Liver (tissue), 9 donors: ENCODE data around the gene CCNY. TPM values are rescaled to one million over a fixed set of nuclear protein-coding genes. Genes with fewer than 3 reads are reported as not detected.

Source experiments
- DNase-seq: peaks from one replicate; pipeline ENCODE4 v3.0.0-alpha.2; 2017; ENCODE audit warnings: low spot score
- H3K27ac ChIP-seq, 2 donors: one replicate each; pipeline ENCODE4 v1.7.0; 2013; ENCODE audit warnings: inconsistent platforms in 2 of 2, low read length in 2 of 2, control low read depth in 1 of 2, low read depth in 1 of 2, mild to moderate bottlenecking in 1 of 2
- H3K27me3 ChIP-seq, 4 donors: one replicate each; pipeline versions ENCODE4 v1.6.1 to v1.7.0; 2013; ENCODE audit warnings: low read length in 3 of 4, inconsistent platforms in 1 of 4, mild to moderate bottlenecking in 1 of 4, moderate library complexity in 1 of 4; ENCODE audit not compliant: control insufficient read depth in 4 of 4, insufficient read depth in 4 of 4
- H3K36me3 ChIP-seq, 4 donors: one replicate each; pipeline versions ENCODE4 v1.6.1 to v1.7.0; 2013; ENCODE audit warnings: low read length in 3 of 4, mild to moderate bottlenecking in 3 of 4, low read depth in 1 of 4, moderate library complexity in 1 of 4; ENCODE audit not compliant: control insufficient read depth in 4 of 4, insufficient read depth in 3 of 4
- H3K4me1 ChIP-seq, 4 donors: one replicate each; pipeline versions ENCODE4 v1.6.1 to v1.7.0; 2013; ENCODE audit warnings: low read length in 3 of 4, mild to moderate bottlenecking in 3 of 4, moderate library complexity in 1 of 4; ENCODE audit not compliant: control insufficient read depth in 4 of 4, insufficient read depth in 4 of 4
- H3K4me3 ChIP-seq, 3 donors: one replicate each; pipeline versions ENCODE4 v1.6.1 to v1.7.0; 2013; ENCODE audit warnings: low read length in 3 of 3, control low read depth in 1 of 3, low read depth in 1 of 3, mild to moderate bottlenecking in 1 of 3
- H3K9ac ChIP-seq, 2 donors: one replicate each; pipeline ENCODE4 v1.7.0; 2013; ENCODE audit warnings: low read length in 2 of 2, mild to moderate bottlenecking in 2 of 2, moderate library complexity in 2 of 2, control low read depth in 1 of 2, low read depth in 1 of 2
- H3K9me3 ChIP-seq, 4 donors: one replicate each; pipeline versions ENCODE4 v1.6.1 to v1.7.0; 2013; ENCODE audit warnings: low read length in 3 of 4; ENCODE audit not compliant: control insufficient read depth in 4 of 4
- CTCF ChIP-seq: fragments of 150-350 bp; IDR thresholded peaks from 2 replicates; pipeline ENCODE4 v1.5.1; 2017; ENCODE audit warnings: improper control_type of control experiment, low read depth, low read length; ENCODE audit not compliant: missing input control
- EGR1 ChIP-seq, 2 donors: IDR thresholded peaks; 2 replicates each; pipeline ENCODE4 v1.6.1; 2016 to 2018; ENCODE audit warnings: antibody characterized with exemption in 2 of 2, low read depth in 2 of 2
- FOXA2 ChIP-seq: IDR thresholded peaks from 2 replicates; pipeline ENCODE4 v1.6.1; 2016; ENCODE audit warnings: antibody characterized with exemption
- GABPA ChIP-seq, 2 donors: IDR thresholded peaks in 1 of 2; conservative IDR thresholded peaks in 1 of 2; 2 replicates each; pipeline ENCODE4 v1.6.1; 2016; ENCODE audit warnings: antibody characterized with exemption in 2 of 2, mild to moderate bottlenecking in 1 of 2, moderate library complexity in 1 of 2
- HNF4A ChIP-seq, 2 donors: conservative IDR thresholded peaks; 2 replicates each; pipeline ENCODE4 v1.6.1; 2016; ENCODE audit warnings: antibody characterized with exemption in 2 of 2, mild to moderate bottlenecking in 2 of 2
- HNF4G ChIP-seq: IDR thresholded peaks from 2 replicates; pipeline ENCODE4 v1.6.1; 2016; ENCODE audit warnings: antibody characterized with exemption
- JUND ChIP-seq, 2 donors: IDR thresholded peaks; 2 replicates each; pipeline ENCODE4 v1.6.1; 2016; ENCODE audit warnings: antibody characterized with exemption in 2 of 2
- MAX ChIP-seq: IDR thresholded peaks from 2 replicates; pipeline ENCODE4 v1.6.1; 2016; ENCODE audit warnings: antibody characterized with exemption
- NR2F2 ChIP-seq: IDR thresholded peaks from 2 replicates; pipeline ENCODE4 v1.6.1; 2016; ENCODE audit warnings: antibody characterized with exemption
- RXRA ChIP-seq, 2 donors: IDR thresholded peaks; 2 replicates each; pipeline ENCODE4 v1.6.1; 2017 to 2018; ENCODE audit warnings: antibody characterized with exemption in 2 of 2, mild to moderate bottlenecking in 1 of 2
- TAF1 ChIP-seq: conservative IDR thresholded peaks from 2 replicates; pipeline ENCODE4 v1.6.1; 2016; ENCODE audit warnings: antibody characterized with exemption, mild to moderate bottlenecking
- YY1 ChIP-seq: IDR thresholded peaks from 2 replicates; pipeline ENCODE4 v1.6.1; 2016; ENCODE audit warnings: antibody characterized with exemption, mild to moderate bottlenecking
- WGBS: extraction: QIAGEN DNeasy Blood & Tissue Kit; methylation state at CpG from one replicate; pipeline ENCODE4 v1.1.7; 2013; 5-methylcytosine and 5-hydroxymethylcytosine counted together
- polyA plus RNA-seq, 2 donors: library from polyadenylated mRNA; stranded (reverse) in 1 of 2; unstranded in 1 of 2; fragments of 200-250 nt in 1 of 2; fragments of >200 nt in 1 of 2; fragmentation: Nextera tagmentation in 1 of 2; extraction: Ambion mirVana in 1 of 2; gene quantifications; one replicate each; pipeline versions ENCODE4 v1.2.1 to v1.2.3, GENCODE V29; 2013 to 2015
- total RNA-seq, 2 donors: library from RNA; depleted of rRNA; stranded (reverse); fragments of >200 nt; gene quantifications; one replicate each; pipeline ENCODE4 v1.2.3, GENCODE V29; 2014
- TF ChIP-seq, protein P1 (sequence below): IDR thresholded peaks from 2 replicates; pipeline ENCODE4 v1.6.1; 2016; ENCODE audit warnings: antibody characterized with exemption
- TF ChIP-seq, protein P2 (sequence below): IDR thresholded peaks from 2 replicates; pipeline ENCODE4 v1.6.1; 2016; ENCODE audit warnings: antibody characterized with exemption, mild to moderate bottlenecking
- TF ChIP-seq, protein P3 (sequence below): IDR thresholded peaks from 2 replicates; pipeline ENCODE4 v1.6.1; 2016; ENCODE audit warnings: antibody characterized with exemption
- donor health status: healthy.
- donor health status: healthy.
- donor health status: healthy.
- donor health status: healthy.
- donor health status: healthy.

CCNY gene
- total and polyA plus RNA-seq, 4 donors, result 17.6 to 38.4 (median 21.8) TPM

DNA sequence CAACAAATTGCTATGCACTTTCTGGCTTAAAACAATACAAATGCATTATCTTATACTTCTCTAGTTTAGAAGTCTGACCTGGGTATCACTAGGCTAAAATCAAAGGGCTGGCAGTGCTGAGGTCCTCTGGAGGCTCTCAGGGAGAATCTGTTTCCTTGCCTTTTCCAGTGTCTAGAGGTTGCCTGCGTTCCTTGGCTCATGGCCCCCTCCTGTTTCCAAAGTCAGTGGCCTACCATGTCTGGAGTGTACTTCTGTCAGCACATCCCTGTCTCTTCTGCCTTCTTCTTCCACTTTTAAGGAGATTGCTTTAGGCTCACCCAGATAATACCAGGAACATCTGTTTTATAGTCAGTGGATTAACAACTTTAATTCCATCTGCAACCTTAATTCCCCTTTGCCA is 52.4 kb downstream of the CCNY start:
- Histone ChIP-seq H3K4me1 (peaks cover 0 to 7% (median 2%) of the 10 kb centered on the region in 4 donors), H3K9me3 (peaks cover 0 to 8% (median under 1%) of the 10 kb centered on the region in 4 donors), H3K9ac (no peak overlapping the region), H3K4me3 (no peak overlapping the region), H3K27me3 (no peaks in the 10 kb centered on the region), H3K36me3 (no peaks in the 10 kb centered on the region), H3K27ac (no peak overlapping the region)
- no peak for TF ChIP-seq RXRA (IDR thresholded peaks at IDR 0.05)
- no peak for TF ChIP-seq TAF1
- TF ChIP-seq, protein P1, sequence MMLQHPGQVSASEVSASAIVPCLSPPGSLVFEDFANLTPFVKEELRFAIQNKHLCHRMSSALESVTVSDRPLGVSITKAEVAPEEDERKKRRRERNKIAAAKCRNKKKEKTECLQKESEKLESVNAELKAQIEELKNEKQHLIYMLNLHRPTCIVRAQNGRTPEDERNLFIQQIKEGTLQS, result no peak
- TF ChIP-seq FOXA2, result no peak
- no peak for TF ChIP-seq GABPA (IDR thresholded peaks at IDR 0.05 in 1 of 2, conservative IDR thresholded peaks at IDR 0.05 in 1 of 2)
- no peak for DNase-seq
- WGBS, result 100% methylated on average over 1 of the region's 1 CpG

GRCh38 chr10:35390161-35390840 is 54.0 kb downstream of the CCNY start:
- 68% methylated on average over 2 of the region's 2 CpGs for WGBS
- Histone ChIP-seq H3K27me3 (no peaks in the 10 kb centered on the region), H3K4me1 (peaks cover 0 to 13% (median 6%) of the 10 kb centered on the region in 4 donors), H3K36me3 (no peaks in the 10 kb centered on the region), H3K27ac (no peak overlapping the region), H3K9me3 (peaks cover 0 to 8% (median under 1%) of the 10 kb centered on the region in 4 donors), H3K4me3 (no peak overlapping the region), H3K9ac (no peak overlapping the region)
- TF ChIP-seq FOXA2 (no peak), EGR1 (IDR thresholded peaks at IDR 0.05; ENCODE audit: low read depth in 2 of 2) (no peak), MAX (no peak), RXRA (IDR thresholded peaks at IDR 0.05) (no peak), TAF1 (no peak), HNF4G (no peak)
- TF ChIP-seq, protein P2, sequence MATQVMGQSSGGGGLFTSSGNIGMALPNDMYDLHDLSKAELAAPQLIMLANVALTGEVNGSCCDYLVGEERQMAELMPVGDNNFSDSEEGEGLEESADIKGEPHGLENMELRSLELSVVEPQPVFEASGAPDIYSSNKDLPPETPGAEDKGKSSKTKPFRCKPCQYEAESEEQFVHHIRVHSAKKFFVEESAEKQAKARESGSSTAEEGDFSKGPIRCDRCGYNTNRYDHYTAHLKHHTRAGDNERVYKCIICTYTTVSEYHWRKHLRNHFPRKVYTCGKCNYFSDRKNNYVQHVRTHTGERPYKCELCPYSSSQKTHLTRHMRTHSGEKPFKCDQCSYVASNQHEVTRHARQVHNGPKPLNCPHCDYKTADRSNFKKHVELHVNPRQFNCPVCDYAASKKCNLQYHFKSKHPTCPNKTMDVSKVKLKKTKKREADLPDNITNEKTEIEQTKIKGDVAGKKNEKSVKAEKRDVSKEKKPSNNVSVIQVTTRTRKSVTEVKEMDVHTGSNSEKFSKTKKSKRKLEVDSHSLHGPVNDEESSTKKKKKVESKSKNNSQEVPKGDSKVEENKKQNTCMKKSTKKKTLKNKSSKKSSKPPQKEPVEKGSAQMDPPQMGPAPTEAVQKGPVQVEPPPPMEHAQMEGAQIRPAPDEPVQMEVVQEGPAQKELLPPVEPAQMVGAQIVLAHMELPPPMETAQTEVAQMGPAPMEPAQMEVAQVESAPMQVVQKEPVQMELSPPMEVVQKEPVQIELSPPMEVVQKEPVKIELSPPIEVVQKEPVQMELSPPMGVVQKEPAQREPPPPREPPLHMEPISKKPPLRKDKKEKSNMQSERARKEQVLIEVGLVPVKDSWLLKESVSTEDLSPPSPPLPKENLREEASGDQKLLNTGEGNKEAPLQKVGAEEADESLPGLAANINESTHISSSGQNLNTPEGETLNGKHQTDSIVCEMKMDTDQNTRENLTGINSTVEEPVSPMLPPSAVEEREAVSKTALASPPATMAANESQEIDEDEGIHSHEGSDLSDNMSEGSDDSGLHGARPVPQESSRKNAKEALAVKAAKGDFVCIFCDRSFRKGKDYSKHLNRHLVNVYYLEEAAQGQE, result no peak
- DNase-seq, result no peak

DNA sequence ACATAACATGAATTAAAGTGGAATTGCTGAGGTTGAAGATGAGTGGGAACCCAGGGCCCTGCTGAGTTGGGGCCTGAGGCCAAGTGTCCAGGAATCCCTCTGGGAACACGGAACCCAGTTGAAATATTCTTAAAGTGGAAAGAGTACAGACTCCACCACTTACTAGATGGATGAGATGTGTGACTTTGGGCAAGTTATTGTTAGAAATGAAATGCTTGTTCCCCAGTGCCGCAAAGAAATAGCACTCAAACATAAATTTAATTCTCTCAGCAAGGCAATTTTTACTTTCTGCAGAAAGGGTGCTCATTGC is 54.5 kb downstream of the CCNY start:
- Histone ChIP-seq H3K9ac (no peak overlapping the region), H3K4me1 (peaks cover 0 to 13% (median 6%) of the 10 kb centered on the region in 4 donors), H3K27ac (no peak overlapping the region), H3K36me3 (no peaks in the 10 kb centered on the region), H3K4me3 (no peak overlapping the region), H3K9me3 (peaks cover 0 to 8% (median under 1%) of the 10 kb centered on the region in 4 donors), H3K27me3 (no peaks in the 10 kb centered on the region)
- 94% methylated on average over 2 of the region's 2 CpGs for WGBS
- no peak for DNase-seq
- TF ChIP-seq, protein P2, result no peak
- no peak for TF ChIP-seq YY1
- TF ChIP-seq TAF1, result no peak
- TF ChIP-seq, protein P1, result no peak
- TF ChIP-seq CTCF, result no peak
- no peak for TF ChIP-seq JUND (IDR thresholded peaks at IDR 0.05)
- TF ChIP-seq HNF4A (conservative IDR thresholded peaks at IDR 0.05), result no peak
- no peak for TF ChIP-seq NR2F2
- TF ChIP-seq, protein P3, sequence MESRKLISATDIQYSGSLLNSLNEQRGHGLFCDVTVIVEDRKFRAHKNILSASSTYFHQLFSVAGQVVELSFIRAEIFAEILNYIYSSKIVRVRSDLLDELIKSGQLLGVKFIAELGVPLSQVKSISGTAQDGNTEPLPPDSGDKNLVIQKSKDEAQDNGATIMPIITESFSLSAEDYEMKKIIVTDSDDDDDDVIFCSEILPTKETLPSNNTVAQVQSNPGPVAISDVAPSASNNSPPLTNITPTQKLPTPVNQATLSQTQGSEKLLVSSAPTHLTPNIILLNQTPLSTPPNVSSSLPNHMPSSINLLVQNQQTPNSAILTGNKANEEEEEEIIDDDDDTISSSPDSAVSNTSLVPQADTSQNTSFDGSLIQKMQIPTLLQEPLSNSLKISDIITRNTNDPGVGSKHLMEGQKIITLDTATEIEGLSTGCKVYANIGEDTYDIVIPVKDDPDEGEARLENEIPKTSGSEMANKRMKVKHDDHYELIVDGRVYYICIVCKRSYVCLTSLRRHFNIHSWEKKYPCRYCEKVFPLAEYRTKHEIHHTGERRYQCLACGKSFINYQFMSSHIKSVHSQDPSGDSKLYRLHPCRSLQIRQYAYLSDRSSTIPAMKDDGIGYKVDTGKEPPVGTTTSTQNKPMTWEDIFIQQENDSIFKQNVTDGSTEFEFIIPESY, result no peak
